GM21447 (cell line): Measurements from ENCODE around the gene CCDC91.
"Not testable (repeated sequence)": the region's sequence is repeated elsewhere in the genome, so short reads cannot be mapped to it uniquely, and the experiment has no call there.

Experiments
- ATAC-seq: cut with Tn5 transposase; IDR thresholded peaks from one replicate; pipeline ENCODE4 v1.9.1; 2021; ENCODE audit not compliant: unreplicated experiment

Gene CCDC91

DNA sequence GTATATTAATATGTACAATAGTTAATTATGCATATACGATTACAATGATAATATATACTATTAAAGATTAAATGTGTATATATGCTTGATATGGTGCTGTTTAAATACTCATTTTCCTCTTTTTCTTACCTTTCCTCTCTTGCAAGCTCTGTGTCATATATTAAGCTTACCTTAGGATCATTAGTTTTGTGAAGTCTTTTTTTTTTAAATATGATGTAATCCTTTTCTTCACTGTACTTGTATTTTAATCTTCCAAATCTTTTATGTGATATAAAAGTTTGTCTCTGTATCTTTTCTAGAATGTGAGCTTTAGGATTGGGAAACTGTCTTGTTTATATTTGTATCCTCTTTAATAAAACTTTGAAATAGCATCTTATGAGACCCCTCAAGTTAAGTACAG, 88.7 kb downstream of the CCDC91 start:
- ATAC-seq = no peak

DNA sequence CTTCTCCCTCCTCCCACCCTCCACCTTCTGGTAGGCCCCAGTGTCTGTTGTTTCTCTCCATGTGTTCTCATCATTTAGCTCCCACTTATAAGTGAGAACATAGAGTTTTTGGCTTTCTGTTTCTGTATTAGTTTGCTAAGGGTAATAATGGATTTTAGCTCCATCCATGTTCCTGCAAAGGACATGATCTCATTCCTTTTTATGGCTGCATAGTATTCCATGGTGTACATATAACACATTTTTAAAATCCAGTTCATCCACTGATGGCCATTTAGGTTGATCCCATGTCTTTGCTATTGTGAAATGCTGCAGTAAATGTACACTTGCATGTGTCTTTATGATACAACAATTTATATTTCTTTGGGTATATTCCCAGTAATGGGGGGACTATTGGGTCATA, 96.1 kb downstream of the CCDC91 start:
- no peak for ATAC-seq

DNA sequence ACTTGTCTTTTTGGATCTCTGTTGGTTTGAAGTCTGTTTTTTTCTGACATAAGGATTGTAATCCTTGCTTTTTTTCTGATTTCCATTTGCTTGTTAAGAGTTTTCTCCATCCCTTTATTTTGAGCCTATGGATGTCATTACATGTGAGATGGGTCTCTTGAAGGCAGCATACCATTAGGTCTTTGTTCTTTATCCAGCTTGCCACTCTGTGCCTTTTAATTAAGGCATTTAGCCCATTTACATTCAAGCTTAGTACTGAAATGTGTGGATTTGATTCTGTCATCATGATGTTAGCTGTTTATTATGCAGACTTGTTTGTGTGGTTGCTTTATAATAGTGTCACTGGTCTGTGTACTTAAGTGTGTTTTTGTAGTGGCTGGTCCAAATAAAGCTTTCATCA, 100.0 kb downstream of the CCDC91 start:
- no peak for ATAC-seq

DNA sequence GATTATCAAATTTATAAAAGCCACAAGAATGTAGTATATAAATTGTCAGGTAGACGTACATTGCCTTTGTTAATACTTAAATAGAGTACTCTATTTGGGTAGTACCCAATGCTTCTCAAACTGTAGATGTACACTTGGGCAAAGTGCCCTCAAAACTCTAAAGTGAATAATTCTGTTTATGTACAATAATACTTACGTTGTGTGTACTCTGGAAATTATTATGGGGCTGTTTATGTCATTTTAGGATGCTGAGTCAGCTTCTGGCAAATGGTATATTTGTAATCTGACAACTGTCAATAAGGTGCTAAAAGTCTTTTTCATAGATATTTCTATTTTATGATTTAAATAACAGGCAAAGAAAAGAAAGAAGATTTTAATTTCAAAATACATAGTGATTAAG, 102.4 kb downstream of the CCDC91 start:
- no peak for ATAC-seq

DNA sequence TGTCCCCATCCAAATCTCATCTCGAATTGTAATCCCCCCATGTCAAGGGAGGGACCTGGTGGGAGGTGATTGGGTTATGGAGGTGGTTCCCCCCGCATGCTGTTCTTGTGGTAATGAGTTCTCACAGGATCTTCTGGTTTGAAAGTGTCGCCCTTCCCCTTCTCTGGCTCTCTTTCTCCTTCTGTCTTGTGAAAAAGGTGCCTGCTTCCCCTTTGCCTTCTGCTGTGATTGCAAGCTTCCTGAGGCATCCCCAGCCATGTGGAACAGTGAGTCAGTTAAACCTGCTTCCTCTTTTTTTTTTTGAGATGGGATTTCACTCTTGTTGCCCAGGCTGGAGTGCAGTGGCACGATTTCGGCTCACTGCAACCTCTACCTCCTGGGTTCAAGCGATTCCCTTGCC, 104.0 kb downstream of the CCDC91 start:
- no peak for ATAC-seq

DNA sequence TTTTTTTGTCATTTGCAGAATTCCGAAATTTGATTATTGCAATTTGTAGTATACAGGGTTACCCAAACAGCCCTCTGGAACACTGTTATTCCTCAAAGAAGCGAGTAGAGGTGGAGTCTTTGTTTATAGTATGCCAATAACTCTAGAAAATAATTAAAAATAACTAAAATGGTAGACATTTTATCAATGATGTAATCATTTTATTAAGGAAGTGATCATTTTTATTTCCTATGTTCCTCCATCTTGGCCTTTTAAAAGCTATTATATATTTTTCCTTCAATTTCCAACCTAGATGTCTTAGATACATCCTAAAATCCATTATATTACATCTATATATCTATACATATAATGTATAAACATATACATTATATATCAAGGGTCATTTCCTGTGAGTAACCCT, 106.0 kb downstream of the CCDC91 start:
- no peak for ATAC-seq

DNA sequence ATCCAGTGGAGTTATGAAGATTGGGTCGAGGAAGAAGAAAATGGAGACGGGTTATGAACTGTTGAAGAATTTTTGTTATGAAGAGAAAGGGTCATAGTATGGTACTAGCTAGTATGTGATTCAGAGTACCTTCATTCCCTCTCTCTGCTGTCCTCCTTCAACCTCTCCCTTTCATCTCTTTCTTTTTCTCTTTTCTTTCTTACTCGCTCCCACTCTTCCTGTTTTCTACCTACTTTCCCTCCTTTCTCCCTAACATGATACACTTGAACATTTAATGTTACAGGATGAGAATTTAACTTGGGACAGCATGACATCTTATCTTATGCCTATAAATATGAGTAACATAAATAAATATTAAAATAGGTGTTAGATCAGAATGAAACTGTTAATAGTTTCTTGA, 112.9 kb downstream of the CCDC91 start:
- ATAC-seq = no peak

DNA sequence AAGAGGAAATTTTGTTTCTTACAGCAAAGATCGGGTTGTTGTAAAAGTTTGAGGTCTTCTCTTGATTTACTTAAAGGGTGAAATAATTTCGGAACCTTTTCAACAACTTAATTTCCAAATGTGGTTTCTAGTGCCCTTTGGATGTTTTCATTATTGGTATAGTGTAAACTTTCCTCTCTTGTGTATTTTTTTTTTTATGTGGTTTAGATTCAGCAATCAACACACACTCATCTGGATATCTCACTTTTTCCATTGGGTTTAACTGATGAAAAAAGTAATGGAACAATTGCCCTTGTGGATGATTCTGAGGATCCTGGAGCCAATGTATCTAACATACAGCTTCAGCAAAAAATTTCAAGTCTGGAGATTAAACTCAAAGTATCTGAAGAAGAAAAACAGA, 116.3 kb downstream of the CCDC91 start:
- ATAC-seq = no peak

DNA sequence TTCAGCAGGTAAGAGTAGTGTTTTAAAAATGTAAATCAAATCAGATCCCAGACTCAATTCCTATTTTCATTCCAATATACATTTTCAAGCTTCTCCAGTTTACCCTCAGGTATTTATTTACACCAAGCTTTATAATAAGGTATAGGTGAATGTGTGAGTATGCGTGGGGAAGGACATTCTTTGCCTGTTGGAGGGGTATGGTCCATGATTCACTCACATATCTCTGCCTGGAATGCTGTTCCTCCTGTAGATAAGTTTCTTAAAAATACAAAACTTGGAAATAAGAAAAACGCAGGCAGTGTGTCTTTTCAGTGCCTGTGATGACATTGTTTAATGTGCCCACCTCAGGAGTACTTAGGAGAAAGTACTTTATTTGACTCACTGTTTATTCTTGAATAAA, 118.6 kb downstream of the CCDC91 start:
- no peak for ATAC-seq

DNA sequence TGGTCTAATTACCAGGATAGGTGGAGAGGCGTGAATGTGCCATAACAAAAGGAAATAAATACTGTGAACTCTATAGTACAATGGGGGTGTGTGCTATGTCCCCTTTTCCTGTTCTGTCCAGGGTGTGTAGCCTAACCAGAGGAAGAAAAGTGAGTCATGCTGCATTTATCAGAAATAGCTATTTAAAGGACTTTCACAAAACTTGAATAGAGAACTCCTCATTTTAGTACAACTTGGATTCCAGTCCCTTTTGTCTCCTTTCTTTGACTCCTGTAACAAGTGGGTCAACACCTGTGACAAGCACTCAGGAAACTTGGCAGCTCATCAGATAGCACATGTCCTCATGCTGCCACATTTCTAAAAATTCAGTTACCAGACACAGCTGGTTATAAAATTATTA, 123.4 kb downstream of the CCDC91 start:
- no peak for ATAC-seq

DNA sequence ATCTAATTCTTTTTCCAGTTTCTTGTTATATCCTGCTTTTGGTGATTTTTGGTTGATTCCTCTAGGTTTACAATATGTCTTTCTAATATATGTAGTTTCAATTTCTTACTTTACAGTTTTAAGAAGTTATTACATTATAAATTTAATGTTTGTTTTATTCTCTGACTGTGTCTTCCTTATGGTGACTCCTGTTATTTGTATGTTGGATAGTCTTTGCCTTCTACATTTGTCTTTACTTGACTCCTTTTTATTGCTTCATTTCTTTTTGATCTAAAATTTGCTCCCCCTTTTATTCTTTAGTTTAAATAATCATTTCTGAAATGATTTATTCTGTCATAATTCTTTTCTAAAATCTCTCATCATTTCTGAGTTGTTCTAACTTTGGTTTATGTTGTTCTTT, 125.8 kb downstream of the CCDC91 start:
- no peak for ATAC-seq

DNA sequence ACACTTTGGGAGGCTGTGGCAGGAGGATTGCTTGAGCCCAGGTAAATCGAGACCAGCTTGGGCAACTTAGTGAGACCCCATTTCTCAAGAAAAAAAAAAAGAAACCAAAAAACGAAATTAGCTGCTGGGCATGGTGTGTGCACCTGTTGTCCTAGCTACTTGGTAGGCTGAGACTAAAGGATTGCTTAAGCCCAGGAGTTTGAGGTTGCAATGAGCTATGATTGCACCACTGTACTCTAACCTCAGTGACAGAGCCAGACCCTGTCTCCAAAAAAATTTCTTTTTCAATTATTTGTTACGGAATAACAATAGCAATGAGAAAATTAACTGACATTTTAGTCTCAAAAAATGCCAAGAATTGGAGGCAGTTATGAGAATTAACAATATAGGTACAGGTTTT, 128.0 kb downstream of the CCDC91 start:
- no peak for ATAC-seq

DNA sequence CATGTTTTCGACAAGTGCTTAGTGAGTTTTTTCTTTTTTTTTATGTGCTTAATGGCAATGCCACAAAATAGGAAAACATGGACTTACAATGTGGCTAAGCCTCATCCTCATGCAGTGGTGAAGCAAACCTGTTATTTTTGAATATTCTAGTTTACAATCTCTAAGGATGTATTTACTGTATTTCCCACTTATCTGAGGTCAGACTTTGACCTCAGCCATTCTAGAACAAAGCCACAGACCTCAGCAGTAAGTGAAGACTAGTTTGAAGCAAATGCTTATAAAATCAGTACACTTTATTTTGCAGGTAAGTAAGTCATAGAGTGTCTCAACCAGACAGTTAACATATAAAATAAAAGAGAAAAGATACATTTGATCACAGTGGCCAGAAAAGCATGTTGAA, 130.1 kb downstream of the CCDC91 start:
- ATAC-seq = no peak

DNA sequence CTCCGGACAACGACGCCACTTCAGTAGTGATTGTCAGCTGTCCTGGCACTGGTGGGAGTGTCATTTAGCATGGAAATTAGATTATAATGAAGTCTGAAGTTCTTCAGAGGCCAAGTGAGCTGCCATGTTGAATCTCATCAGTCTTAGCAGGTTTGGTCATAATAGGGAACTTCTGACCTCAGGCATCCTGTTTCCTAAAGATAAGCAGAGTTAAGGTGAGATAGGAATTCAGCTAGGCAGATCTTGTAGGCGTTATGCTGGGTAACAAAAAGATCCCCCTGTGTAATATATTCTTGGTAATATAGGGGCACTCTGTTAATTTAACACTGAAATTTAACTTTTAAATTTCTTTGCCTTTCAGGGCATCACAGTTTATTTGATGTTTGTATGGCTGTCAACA, 137.5 kb downstream of the CCDC91 start:
- ATAC-seq = no peak

DNA sequence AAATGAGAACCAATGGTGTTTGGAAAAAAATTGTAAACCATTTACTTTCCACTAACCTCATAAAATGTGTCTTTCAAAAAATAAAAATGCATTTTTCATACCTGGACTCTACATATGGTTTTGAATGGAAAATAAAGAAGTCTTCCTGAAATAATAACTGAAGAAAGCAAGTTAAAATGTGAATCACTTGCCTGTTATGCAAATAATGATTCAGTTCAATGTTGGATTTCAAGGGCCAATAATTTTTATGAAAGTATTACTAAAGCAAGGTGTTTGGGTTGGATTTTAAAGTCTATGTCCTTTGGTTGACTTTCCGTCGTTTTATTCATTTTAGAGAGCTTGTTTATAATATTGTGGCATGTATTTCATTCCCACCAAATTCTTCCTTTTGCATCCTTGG, 138.7 kb downstream of the CCDC91 start:
- ATAC-seq = no peak

DNA sequence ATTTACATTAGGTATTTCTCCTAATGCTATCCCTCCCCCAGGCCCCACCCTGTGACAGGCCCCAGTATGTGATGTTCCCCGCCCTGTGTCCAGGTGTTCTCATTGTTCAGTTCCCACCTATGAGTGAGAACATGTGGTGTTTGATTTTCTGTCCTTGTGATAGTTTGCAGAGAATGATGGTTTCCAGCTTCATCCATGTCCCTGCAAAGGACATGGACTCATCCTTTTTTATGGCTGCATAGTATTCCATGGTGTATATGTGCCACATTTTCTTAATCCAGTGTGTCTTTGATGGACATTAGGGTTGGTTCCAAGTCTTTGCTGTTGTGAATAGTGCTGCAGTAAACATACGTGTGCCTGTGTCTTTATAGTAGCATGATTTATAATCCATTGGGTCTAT, 139.5 kb downstream of the CCDC91 start:
- ATAC-seq = not testable (repeated sequence)

DNA sequence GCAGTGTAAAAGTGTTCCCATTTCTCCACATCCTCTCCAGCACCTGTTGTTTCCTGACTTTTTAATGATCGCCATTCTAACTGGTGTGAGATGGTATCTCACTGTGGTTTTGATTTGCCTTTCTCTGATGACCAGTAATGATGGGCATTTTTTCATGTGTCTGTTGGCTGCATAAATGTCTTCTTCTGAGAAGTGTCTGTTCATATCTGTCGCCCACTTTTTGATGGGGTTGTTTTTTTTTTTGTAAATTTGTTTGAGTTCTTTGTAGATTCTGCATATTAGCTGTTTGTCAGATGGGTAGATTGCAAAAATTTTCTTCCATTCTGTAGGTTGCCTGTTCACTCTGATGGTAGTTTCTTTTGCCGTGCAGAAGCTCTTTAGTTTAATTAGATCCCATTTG, 140.0 kb downstream of the CCDC91 start:
- ATAC-seq = not testable (repeated sequence)

DNA sequence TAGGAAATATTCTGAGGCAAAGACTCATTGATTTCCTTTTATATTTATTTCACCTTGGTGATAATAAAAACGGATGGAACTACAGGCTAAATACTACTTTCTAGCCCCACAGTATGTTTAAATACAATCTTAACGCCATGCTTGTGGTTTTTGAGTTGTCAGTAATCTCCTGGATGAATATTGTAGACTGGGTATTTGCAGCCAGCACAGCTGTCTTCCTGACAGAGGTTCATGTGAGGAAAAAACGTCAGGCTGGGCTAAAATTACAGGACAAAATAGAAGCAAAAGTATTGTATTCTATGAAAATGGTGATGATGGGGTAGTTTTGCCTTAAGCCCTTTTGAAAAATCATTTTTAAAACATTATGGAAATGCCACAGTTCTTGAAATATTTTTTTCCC, 140.9 kb downstream of the CCDC91 start:
- ATAC-seq = no peak

DNA sequence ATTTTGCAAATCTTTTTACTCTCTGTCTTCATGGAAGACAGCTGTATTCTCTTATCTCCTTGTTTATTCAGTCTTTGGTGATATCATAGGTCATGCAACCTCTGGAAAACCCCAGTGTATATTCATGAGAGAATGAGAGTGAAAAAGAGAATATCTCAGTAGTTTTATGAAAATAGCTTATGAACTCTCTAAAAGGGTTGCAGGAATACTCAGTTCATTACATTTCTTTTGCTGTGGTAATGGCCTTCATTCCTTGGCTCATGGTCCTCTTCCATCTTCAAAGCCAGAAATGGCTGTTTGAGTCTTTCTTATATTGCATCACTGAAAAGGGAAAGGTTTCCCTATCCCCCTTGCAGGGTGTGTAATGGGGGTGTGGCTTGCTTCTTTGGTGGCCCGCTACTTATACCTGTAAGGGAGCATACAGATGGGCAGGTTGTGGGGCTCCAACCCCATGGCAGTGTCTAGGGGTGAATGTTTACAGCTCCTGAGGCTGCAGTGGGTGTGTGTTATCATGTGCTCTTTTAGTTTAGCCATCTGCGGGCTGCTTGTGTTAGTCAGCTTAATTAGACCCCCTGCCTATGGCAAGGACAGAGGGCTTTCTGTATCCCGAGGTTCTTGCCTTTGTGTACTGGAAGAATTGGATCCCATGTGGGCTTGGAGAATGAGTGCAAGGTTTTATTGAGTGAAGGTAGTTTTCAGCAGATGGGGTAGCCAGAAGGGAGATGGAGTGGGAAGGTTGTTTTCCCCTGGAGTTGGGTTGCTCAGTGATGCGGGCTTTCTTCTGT, 150.2 kb downstream of the CCDC91 start:
- ATAC-seq = no peak

DNA sequence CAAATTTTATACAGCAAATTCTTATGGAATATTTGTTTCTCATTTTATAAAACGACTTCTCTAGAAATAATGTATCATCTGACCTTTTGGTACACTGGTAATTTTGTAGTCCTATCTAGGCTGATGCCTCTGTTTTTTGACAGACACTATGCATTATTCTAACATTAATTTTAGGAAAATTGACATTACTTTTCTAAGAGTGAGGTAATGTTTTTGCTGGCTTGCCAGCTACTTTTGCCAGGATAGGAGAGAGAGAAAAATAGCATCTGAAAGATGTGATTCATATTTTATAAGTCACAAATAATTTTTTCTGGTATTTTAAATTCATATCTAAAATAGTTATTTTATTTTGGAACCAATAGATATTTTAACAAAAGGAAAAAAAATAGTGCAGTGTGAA, 153.5 kb downstream of the CCDC91 start:
- no peak for ATAC-seq

DNA sequence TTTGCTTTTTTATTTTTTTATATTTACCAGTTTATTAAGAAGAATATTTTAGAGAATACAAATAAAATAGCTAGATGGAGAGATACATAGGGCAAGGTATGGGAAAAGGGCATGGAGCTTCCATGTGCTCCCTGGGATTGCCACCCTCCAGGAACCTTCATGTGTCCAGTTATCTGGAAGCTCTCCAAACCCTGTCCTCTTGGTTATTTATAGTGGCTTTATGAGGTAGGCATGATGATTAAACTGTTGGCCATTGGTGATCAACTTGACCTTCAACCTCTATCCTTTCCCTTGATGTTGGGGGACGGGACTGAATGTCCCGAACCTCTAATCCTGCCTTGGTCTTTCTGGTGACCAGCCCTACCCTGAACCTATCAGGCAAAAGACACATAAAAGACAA, 156.3 kb downstream of the CCDC91 start:
- no peak for ATAC-seq

DNA sequence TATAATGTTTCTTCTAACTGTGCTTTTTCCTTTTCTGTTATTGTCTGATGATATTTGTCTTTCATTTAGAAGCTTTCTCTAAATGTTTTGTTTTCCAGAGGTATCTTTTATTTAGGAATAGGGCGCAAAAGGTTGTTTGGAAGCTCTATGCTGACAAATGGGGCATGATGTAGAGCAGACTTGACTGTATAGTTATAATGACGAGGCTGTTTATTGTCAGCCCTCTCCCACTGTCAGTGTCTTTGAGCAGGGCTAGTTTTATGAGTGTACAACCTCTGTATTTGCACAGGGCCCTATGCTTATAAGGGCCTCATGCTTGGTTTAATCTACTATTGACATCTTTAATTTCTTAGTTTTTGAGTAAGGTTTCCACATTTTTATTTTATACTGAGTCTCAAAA, 158.9 kb downstream of the CCDC91 start:
- ATAC-seq = no peak

DNA sequence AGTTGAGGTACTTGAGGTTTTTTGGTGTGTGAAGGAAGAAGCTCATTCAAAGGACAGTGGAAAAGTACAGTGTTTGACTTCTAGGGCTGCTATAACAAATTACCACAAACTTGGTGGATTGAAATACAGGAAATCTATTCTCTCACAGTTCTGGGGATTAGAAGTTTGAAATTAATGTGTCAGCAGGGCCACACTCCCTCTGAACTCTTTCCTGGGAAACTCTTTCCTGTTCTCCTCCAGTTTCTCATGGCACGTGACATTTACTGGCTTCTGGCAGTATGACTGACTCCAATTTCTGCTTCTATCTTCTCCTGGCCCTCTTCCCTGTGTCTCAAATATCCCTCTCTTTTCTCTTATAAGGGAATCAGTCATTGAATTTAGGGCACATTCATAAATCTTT, 160.2 kb downstream of the CCDC91 start:
- no peak for ATAC-seq
